Measurements from ENCODE around the gene ARSA.

ARSA gene

DNA sequence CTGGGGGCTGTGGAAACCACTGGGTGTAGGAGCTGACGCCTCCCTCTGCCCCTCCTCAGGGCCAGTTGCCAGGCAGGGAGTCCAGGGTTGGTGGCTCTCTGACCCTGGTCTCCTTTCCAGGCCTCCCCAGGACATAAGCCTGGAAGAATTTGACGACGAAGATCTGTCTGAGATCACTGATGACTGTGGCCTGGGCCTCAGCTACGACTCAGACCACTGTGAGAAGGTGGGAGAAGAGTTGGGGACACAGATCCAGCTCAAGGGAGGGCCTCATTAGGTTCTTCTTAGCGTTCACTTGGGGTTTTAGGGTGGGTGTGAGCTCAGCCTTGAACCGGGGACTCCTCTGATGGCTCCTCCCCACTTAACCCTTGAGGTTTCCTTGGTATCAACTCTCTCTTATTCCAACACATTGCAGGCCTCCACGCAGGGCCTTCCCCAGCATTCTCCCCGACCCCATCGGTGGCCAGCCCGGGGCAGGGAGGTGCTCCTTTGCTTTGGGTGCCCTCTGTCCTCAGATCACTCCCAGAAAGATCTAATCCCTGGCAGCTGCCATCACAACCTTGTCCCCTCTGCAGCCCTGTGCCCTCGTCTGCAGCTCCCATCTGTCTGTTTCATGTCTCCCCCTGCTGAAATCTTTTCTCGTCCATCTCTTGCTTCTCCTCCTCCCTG lies 26.1 kb downstream of the ARSA start:
- Histone ChIP-seq H3K9ac (no peak overlapping the region), H3K4me3 (ENCODE audit: low read depth, low read length) (no peak overlapping the region), H3K4me1 (no peaks in the 10 kb centered on the region), H3K27ac (no peak overlapping the region), H3K36me3 (ENCODE audit: control insufficient read depth, insufficient read depth, low read length) (no peaks in the 10 kb centered on the region), H2AFZ (no peak overlapping the region), H3K79me2 (no peaks in the 10 kb centered on the region), H3K9me3 (ENCODE audit: control insufficient read depth, low read length) (no peaks in the 10 kb centered on the region), H3K27me3 (ENCODE audit: control insufficient read depth, insufficient read depth, low read length) (no peaks in the 10 kb centered on the region), H3K4me2 (ENCODE audit: low read length) (no peak overlapping the region)
- no peak for TF ChIP-seq CTCF (IDR thresholded peaks at IDR 0.05)

DNA sequence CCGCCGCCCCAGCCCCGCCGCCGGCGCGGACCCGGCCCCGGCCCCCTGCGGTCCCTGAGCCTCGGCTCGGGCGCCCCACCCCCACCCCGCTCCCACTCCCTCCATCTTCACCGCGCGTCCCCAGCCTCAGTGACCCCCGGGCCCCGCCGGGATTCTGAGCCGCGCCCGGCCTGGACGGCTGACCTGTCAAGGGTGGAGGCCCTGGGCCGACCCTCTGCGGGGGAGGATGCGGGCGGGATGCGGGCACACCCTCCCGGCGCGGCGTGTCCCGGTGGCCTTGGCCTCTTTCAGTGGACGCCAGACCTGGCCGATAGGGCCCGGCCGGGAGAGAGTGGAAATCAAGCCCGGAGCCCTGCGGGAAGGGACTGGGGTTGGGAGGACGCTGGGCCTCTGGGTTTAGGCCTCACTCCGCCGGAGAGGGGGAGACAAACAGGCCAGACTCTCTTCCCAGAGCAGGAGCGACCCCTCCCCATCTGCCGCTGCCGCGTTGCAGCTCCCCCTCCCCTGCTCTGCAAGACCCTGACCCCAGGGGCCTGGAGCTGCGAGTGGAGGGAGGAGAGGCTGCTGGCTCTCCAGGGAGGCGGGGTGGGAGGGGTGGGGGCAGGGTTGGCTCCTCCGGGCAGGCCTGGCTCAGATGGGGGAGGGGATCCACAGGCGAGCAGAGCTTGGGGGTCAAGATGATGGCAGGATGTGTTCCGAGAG lies 26.8 kb downstream of the ARSA start:
- no peaks in the 10 kb centered on the region for H3K79me2 ChIP-seq
- H3K9me3 ChIP-seq (ENCODE audit: control insufficient read depth, low read length): no peaks in the 10 kb centered on the region
- no peak for TF ChIP-seq CTCF (IDR thresholded peaks at IDR 0.05)
- H3K4me3 ChIP-seq (ENCODE audit: low read depth, low read length): peak overlapping the region; percentile 26
- H3K9ac ChIP-seq: peak overlapping the region; percentile 19
- peak overlapping the region; percentile 66 for H3K4me2 ChIP-seq (ENCODE audit: low read length)
- no peaks in the 10 kb centered on the region for H3K36me3 ChIP-seq (ENCODE audit: control insufficient read depth, insufficient read depth, low read length)
- peak overlapping the region; percentile 60 for H2AFZ ChIP-seq
- H3K27me3 ChIP-seq (ENCODE audit: control insufficient read depth, insufficient read depth, low read length): no peaks in the 10 kb centered on the region
- no peaks in the 10 kb centered on the region for H3K4me1 ChIP-seq
- H3K27ac ChIP-seq: peak overlapping the region; percentile 71

GRCh38 chr22:50600538-50600937 lies 27.4 kb downstream of the ARSA start, which contains the start of gene MAPK8IP2:
Gene MAPK8IP2 (plus strand): TSS chr22:50600793. CDS start chr22:50600819, 26 bp downstream.
- Histone ChIP-seq H3K27ac (peak within 1 kb of the TSS; percentile 71), H3K27me3 (ENCODE audit: control insufficient read depth, insufficient read depth, low read length) (no peaks in the 10 kb centered on the region), H3K36me3 (ENCODE audit: control insufficient read depth, insufficient read depth, low read length) (no peaks in the 10 kb centered on the region), H3K4me3 (ENCODE audit: low read depth, low read length) (peak within 1 kb of the TSS; percentile 26), H2AFZ (peak within 1 kb of the TSS; percentile 60), H3K4me2 (ENCODE audit: low read length) (peak within 1 kb of the TSS; percentile 66), H3K9ac (peak within 1 kb of the TSS; percentile 19), H3K9me3 (ENCODE audit: control insufficient read depth, low read length) (no peaks in the 10 kb centered on the region), H3K79me2 (no peaks in the 10 kb centered on the region), H3K4me1 (no peaks in the 10 kb centered on the region)
- TF ChIP-seq CTCF (IDR thresholded peaks at IDR 0.05): no peak

GRCh38 chr22:50599816-50600455 lies 28.0 kb downstream of the ARSA start:
- TF ChIP-seq CTCF (IDR thresholded peaks at IDR 0.05): no peak
- H3K9ac ChIP-seq: no peak overlapping the region
- H3K9me3 ChIP-seq (ENCODE audit: control insufficient read depth, low read length): no peaks in the 10 kb centered on the region
- no peaks in the 10 kb centered on the region for H3K36me3 ChIP-seq (ENCODE audit: control insufficient read depth, insufficient read depth, low read length)
- no peak overlapping the region for H3K27ac ChIP-seq
- no peaks in the 10 kb centered on the region for H3K79me2 ChIP-seq
- peak overlapping the region; percentile 56 for H2AFZ ChIP-seq
- no peaks in the 10 kb centered on the region for H3K4me1 ChIP-seq
- H3K27me3 ChIP-seq (ENCODE audit: control insufficient read depth, insufficient read depth, low read length): no peaks in the 10 kb centered on the region
- H3K4me2 ChIP-seq (ENCODE audit: low read length): no peak overlapping the region
- H3K4me3 ChIP-seq (ENCODE audit: low read depth, low read length): no peak overlapping the region

All from parathyroid adenoma (tissue), 2 donors.